ENCODE data around the gene ITGB6. TPM values are rescaled to one million over a fixed set of nuclear protein-coding genes. Genes with fewer than 3 reads are reported as not detected.

Gene ITGB6
- total RNA-seq, 4 donors from 2014 or later: 11.1 to 17.2 (median 13.4) TPM

DNA sequence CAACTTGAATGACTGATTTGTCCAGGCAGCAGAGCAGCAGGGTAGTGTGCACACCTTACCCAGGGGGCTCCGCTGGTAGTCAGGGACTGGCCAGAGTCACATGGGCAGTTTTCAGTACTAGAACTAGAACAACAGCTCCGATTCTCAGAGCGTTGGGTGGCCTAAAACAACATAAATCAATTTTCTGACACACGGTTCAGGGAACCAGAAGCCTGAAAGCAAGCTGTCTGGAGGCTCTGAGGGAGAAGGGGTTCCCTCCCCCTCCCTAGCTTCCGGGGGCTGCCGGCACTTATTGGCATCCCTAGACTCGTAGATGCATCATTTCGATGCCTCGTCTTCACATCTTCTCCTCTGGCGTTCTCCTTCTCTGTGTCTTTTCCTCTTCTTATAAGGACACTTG, 13.4 kb upstream of the ITGB6 start:
- no peaks in the 10 kb centered on the region for H3K27me3 ChIP-seq
- TF ChIP-seq, protein P1, sequence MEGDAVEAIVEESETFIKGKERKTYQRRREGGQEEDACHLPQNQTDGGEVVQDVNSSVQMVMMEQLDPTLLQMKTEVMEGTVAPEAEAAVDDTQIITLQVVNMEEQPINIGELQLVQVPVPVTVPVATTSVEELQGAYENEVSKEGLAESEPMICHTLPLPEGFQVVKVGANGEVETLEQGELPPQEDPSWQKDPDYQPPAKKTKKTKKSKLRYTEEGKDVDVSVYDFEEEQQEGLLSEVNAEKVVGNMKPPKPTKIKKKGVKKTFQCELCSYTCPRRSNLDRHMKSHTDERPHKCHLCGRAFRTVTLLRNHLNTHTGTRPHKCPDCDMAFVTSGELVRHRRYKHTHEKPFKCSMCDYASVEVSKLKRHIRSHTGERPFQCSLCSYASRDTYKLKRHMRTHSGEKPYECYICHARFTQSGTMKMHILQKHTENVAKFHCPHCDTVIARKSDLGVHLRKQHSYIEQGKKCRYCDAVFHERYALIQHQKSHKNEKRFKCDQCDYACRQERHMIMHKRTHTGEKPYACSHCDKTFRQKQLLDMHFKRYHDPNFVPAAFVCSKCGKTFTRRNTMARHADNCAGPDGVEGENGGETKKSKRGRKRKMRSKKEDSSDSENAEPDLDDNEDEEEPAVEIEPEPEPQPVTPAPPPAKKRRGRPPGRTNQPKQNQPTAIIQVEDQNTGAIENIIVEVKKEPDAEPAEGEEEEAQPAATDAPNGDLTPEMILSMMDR (IDR thresholded peaks at IDR 0.05): no peak
- no peak for TF ChIP-seq POLR2A (IDR thresholded peaks at IDR 0.05)
- 60 to 64% methylated on average over 10 of the region's 10 CpGs for WGBS, 2 donors
- no peak overlapping the region for H3K4me3 ChIP-seq (replicated peaks in 1 of 3)
- no peaks in the 10 kb centered on the region for H3K36me3 ChIP-seq
- no peaks in the 10 kb centered on the region for H3K9me3 ChIP-seq
- peaks cover 7 to 21% of the 10 kb centered on the region in 2 donors for H3K4me1 ChIP-seq
- DNase-seq: no peak
- intact Hi-C loops (cut with DNase I): no loop called here
- no peak overlapping the region for H3K27ac ChIP-seq

DNA sequence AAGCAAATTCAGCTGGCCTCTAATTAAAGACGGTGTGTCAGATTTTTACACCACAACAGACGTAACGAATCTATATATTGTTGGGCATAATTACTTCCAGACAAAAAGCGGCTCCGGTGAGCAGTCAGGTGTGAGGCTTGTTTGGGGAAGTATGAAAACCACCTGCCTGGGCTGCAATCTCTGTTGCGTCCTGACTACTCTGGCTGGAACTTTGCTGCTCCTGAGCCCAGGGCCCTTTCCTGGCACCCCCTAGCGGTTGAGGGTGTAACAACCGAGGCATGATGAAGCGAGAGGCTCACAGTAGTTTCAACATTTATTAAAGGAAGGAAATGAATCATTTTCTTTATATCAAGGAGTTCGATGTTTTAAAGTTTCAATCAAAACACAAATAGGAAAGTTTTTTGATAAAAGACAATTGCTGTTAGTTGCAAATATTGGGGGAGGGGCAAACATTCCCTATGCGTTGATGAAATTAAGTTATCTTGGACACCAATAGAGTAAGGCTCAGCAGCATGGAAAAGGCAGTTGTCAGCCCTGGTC, 10.6 kb upstream of the ITGB6 start:
- H3K4me1 ChIP-seq: peaks cover 16 to 43% of the 10 kb centered on the region in 2 donors

DNA sequence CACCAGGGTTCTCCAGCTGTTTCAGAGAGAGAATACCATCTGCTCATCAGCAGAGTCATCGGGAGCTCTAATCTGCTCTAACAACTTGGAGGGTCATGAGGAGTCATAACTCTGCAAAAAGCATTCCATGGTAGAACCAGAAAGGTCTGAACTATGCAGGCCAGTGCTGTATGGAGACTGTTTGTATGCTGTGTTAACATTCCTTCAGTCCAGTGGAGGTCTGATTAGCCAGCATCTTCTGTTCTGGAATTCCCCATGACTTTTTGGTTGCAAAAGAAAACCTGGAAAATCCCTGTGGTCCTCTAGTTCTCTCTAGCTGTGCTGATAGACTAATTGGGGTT, 9.4 kb upstream of the ITGB6 start:
- no peaks in the 10 kb centered on the region for H3K9me3 ChIP-seq
- H3K27me3 ChIP-seq: no peaks in the 10 kb centered on the region
- intact Hi-C loops (cut with DNase I): no loop called here
- peaks cover 18 to 49% of the 10 kb centered on the region in 2 donors for H3K4me1 ChIP-seq
- H3K36me3 ChIP-seq: no peaks in the 10 kb centered on the region
- DNase-seq: no peak
- TF ChIP-seq, protein P1 (IDR thresholded peaks at IDR 0.05): no peak
- no peak for TF ChIP-seq POLR2A (IDR thresholded peaks at IDR 0.05)
- peak overlapping the region in 2 of 3 donors; percentile 49 to 82 for H3K27ac ChIP-seq
- H3K4me3 ChIP-seq (replicated peaks in 1 of 3): no peak overlapping the region
- WGBS, 2 donors: 31 to 44% methylated on average over 1 of the region's 1 CpG

More for the DNA sequence above, 10.6 kb upstream of the ITGB6 start:
- Histone ChIP-seq H3K36me3 (no peaks in the 10 kb centered on the region), H3K27ac (no peak overlapping the region), H3K4me3 (replicated peaks in 1 of 3) (no peak overlapping the region), H3K9me3 (no peaks in the 10 kb centered on the region), H3K27me3 (no peaks in the 10 kb centered on the region)
- intact Hi-C loops (cut with DNase I): no loop called here
- 51 to 56% methylated on average over 11 of the region's 11 CpGs for WGBS, 2 donors
- TF ChIP-seq, protein P1 (IDR thresholded peaks at IDR 0.05): peak; percentile 29 to 67 (median 55)
- no peak for TF ChIP-seq POLR2A (IDR thresholded peaks at IDR 0.05)
- DNase-seq: peak; percentile 53 to 74

DNA sequence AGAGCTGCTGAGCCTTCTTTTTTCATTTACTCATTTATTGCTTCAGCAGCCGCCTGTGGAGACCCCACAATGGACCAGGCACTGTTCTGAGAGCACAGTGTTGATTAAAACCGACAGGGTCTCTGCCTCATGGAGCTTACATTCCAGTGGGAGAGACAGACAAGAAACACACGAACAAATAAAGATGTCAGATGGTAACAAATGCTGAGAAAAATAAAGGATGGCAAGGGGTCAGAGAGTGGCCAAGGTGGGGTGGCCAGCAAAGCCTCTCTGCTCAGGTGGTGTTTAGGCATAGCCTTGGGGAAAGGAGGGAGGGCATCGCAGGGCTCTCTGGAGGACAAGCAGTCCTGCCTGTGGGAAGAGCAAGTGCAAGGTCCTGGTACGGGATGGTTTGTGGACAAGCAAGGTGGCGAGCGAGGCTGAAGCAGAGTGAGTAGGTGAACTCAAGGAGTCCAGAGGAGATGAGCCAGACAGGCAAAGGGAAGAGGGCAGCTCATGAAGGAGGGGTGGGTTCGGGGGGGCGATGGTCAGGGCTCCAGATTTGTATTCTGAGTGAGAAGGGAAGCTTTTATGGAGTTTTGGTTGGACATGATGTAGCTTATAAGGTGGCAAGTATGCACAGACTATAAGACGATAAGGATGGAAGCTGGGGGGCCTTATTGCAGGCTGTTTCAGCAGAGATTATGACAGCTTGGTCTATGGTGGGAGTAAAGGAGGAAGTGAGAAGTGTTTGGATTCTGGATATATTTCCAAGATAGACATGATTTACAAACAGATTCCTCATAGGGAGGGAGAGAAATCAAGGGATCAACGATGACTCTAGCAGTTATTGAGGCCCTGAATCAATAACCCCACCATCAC, 8.8 kb upstream of the ITGB6 start:
- H3K27me3 ChIP-seq: no peaks in the 10 kb centered on the region
- 89 to 91% methylated on average over 11 of the region's 11 CpGs for WGBS, 2 donors
- H3K4me3 ChIP-seq (replicated peaks in 1 of 3): no peak overlapping the region
- no peak for TF ChIP-seq POLR2A (IDR thresholded peaks at IDR 0.05)
- TF ChIP-seq, protein P1 (IDR thresholded peaks at IDR 0.05): no peak
- intact Hi-C loops (cut with DNase I): no loop called here
- peaks cover 14 to 44% of the 10 kb centered on the region in 2 donors for H3K4me1 ChIP-seq
- H3K27ac ChIP-seq: peak overlapping the region; percentile 32 to 82 (median 49)
- no peaks in the 10 kb centered on the region for H3K36me3 ChIP-seq
- DNase-seq: no peak
- no peaks in the 10 kb centered on the region for H3K9me3 ChIP-seq

Measured in thyroid gland (tissue), 4 donors.